K562 treated with DMSO at 1 percent for 24 hours (cell line): ENCODE results near the gene CPN1. TPM values are rescaled to one million over a fixed set of nuclear protein-coding genes. Genes with fewer than 3 reads are reported as not detected.

ENCODE experiments used
- total RNA-seq: library from RNA; unstranded; fragments of 300-600 nt; gene quantifications from 2 replicates; pipeline ENCODE4 v1.2.3, GENCODE V29; 2022; ENCODE audit warnings: low read depth; ENCODE audit not compliant: insufficient read depth

CPN1 gene
- not detected in 2 replicates for total RNA-seq

GRCh38 chr10:100081075-100082001, at the start of gene CPN1:
Gene CPN1 (minus strand): TSS chr10:100081869. CDS start chr10:100081625, 244 bp downstream.

GRCh38 chr10:100009793-100010676, 71.6 kb downstream of the CPN1 start, which contains the start of gene DNMBP:
Gene DNMBP (minus strand): TSS chr10:100009947. CDS start chr10:99972124, 37,823 bp downstream.

Other genes starting within 250 kb of the CPN1 start
- 7.5 and 7.9 TPM in 2 replicates for gene DNMBP, start 71.9 kb downstream of the CPN1 start, total RNA-seq
- 12.9 and 13.1 TPM in 2 replicates for gene ERLIN1, start 104.2 kb upstream of the CPN1 start, total RNA-seq
- gene CHUK, start 147.7 kb upstream of the CPN1 start, total RNA-seq, result 8.3 and 11.1 TPM in 2 replicates
- 11.5 and 11.6 TPM in 2 replicates for gene CWF19L1, start 185.8 kb upstream of the CPN1 start, total RNA-seq
- gene BLOC1S2, start 204.8 kb upstream of the CPN1 start, total RNA-seq, result 19.6 and 30.1 TPM in 2 replicates
- not detected in 2 replicates for gene PKD2L1, start 248.4 kb upstream of the CPN1 start, total RNA-seq